ENCODE results near the gene GFRA3.

Gene GFRA3

GRCh38 chr5:138275379-138275782 lies 960 bp upstream of the GFRA3 start (continued):
- peak; percentile 57; the same call in 1 of the 2 replicates for TF ChIP-seq INSM2 (tag by site-specific recombination; IDR thresholded peaks at IDR 0.05)
- peak; percentile 65; the same call in 1 of the 2 replicates for TF ChIP-seq ZNF692 (tag by site-specific recombination; IDR thresholded peaks at IDR 0.05)
- peak; percentile 81; the same call in 1 of the 2 replicates for TF ChIP-seq ZNF645 (tag by site-specific recombination; IDR thresholded peaks at IDR 0.05)
- no peak for TF ChIP-seq ZNF169 (tag by site-specific recombination; IDR thresholded peaks at IDR 0.05)
- 0 out of 2 replicates have a peak, but pooled peaks have one; percentile 65 for TF ChIP-seq ZNF324 (tag by site-specific recombination; IDR thresholded peaks at IDR 0.05)
- peak; percentile 97 for TF ChIP-seq ZSCAN30 (tag by site-specific recombination; IDR thresholded peaks at IDR 0.05)
- TF ChIP-seq ZFP3 (tag by site-specific recombination; IDR thresholded peaks at IDR 0.05; ENCODE audit: low read depth), result 0 out of 2 replicates have a peak, but pooled peaks have one; percentile 25
- peak; percentile 91 for TF ChIP-seq ZNF24 (tag by site-specific recombination; IDR thresholded peaks at IDR 0.05)
- TF ChIP-seq ZXDB (tag by site-specific recombination; IDR thresholded peaks at IDR 0.05), result peak; percentile 73; the same call in 1 of the 2 replicates
- peak; percentile 69; the same call in 1 of the 2 replicates for TF ChIP-seq PATZ1 (tag by site-specific recombination; IDR thresholded peaks at IDR 0.05)
- TF ChIP-seq ZNF518A (tag by site-specific recombination; conservative IDR thresholded peaks at IDR 0.05; ENCODE audit: low read depth), result peak; percentile 28; the same call in 1 of the 2 replicates
- TF ChIP-seq ZNF704 (tag by site-specific recombination; IDR thresholded peaks at IDR 0.05), result no peak
- TF ChIP-seq TSHZ1 (tag by site-specific recombination; IDR thresholded peaks at IDR 0.05; ENCODE audit: borderline replicate concordance), result peak; percentile 64; the same call in 1 of the 2 replicates
- TF ChIP-seq OSR2 (tag by site-specific recombination; IDR thresholded peaks at IDR 0.05), result peak; percentile 97
- no peak for TF ChIP-seq MYNN (tag by site-specific recombination; IDR thresholded peaks at IDR 0.05; ENCODE audit: borderline replicate concordance)
- TF ChIP-seq ZBTB8A (tag by site-specific recombination; IDR thresholded peaks at IDR 0.05), result peak; percentile 90
- TF ChIP-seq ZNF654 (tag by site-specific recombination; IDR thresholded peaks at IDR 0.05; ENCODE audit: low read depth), result no peak
- TF ChIP-seq OVOL3 (tag by site-specific recombination; IDR thresholded peaks at IDR 0.05), result peak; percentile 53; the same call in 1 of the 2 replicates
- TF ChIP-seq ZNF658 (tag by site-specific recombination; IDR thresholded peaks at IDR 0.05), result no peak
- TF ChIP-seq GLIS1 (tag by site-specific recombination; IDR thresholded peaks at IDR 0.05), result peak; percentile 100
- TF ChIP-seq KLF16 (tag by site-specific recombination; IDR thresholded peaks at IDR 0.05), result 0 out of 2 replicates have a peak, but pooled peaks have one; percentile 56
- TF ChIP-seq ZNF600 (tag by site-specific recombination; IDR thresholded peaks at IDR 0.05), result peak; percentile 40
- TF ChIP-seq ZNF132 (tag by site-specific recombination; IDR thresholded peaks at IDR 0.05; ENCODE audit: borderline replicate concordance), result no peak
- TF ChIP-seq ZNF596 (tag by site-specific recombination; IDR thresholded peaks at IDR 0.05), result peak; percentile 87

Measured in HEK293 (cell line).